Colonic mucosa (tissue), 4 donors: Measurements from ENCODE around the gene HIVEP3. TPM values are rescaled to one million over a fixed set of nuclear protein-coding genes. Genes with fewer than 3 reads are reported as not detected.

Experiments
- DNase-seq: peaks from one replicate; pipeline ENCODE4 v3.0.0-alpha.2; 2020
- H3K27ac ChIP-seq: fragments of 200-600 bp; one replicate; pipeline ENCODE4 v1.8.0; 2021
- H3K27me3 ChIP-seq: fragments of 200-600 bp; one replicate; pipeline ENCODE4 v1.8.0; 2021
- H3K36me3 ChIP-seq: fragments of 200-600 bp; one replicate; pipeline ENCODE4 v1.8.0; 2021
- H3K4me1 ChIP-seq: fragments of 200-600 bp; one replicate; pipeline ENCODE4 v1.8.0; 2021; ENCODE audit warnings: mild to moderate bottlenecking
- H3K4me3 ChIP-seq: fragments of 200-600 bp; one replicate; pipeline ENCODE4 v1.8.0; 2021
- H3K9ac ChIP-seq, 2 donors: one replicate each; pipeline ENCODE4 v1.7.0; 2013; ENCODE audit warnings: control low read depth in 2 of 2, low read depth in 2 of 2, low read length in 2 of 2
- H3K9me3 ChIP-seq: fragments of 200-600 bp; one replicate; pipeline ENCODE4 v1.8.0; 2021
- intact Hi-C: fragments of 100-400 bp; cut with DNase I; formaldehyde crosslinking; loops from one replicate; pipeline ENCODE4 v1.14.1; 2022
- total RNA-seq, 2 donors: library from RNA; stranded (reverse); fragmentation: NEBNext Ultra II Directional in 1 of 2; extraction: Animal tissue kit (Norgen Biotek cat#: 25700) in 1 of 2; gene quantifications; one replicate each; pipeline ENCODE4 v1.2.1, GENCODE V29; 2021
- TF ChIP-seq, protein P1 (sequence below): fragments of 200-600 bp; IDR thresholded peaks from one replicate; pipeline ENCODE4 v1.8.0; 2022; ENCODE audit warnings: antibody characterized with exemption, mild to moderate bottlenecking
- donor health status: healthy.
- donor health status: DM: no; HTN: no; CAD: no.
- donor health status: DM: no; HTN: no; CAD: no.

The HIVEP3 gene
- total RNA-seq, 2 donors from 2014 or later, result 1.9 to 3.3 TPM

DNA sequence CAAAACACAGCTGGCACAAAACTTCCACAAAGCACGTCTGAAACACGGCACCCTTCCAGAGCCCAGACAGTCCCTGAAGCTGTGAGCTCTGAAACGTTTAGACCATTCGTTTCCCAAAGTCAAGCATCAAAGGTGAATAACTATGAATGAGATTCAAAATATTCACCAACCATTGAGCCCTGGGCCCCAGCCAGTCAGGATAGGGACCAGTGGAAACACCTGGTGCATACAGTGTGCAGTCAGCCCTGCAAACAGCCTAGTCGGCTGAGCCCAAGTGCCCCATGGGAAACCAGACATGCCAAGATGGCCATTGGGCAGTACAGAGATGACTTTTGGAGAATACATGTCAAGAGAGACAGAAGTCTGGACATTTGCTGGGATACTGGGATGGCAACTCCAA lies 343.9 kb downstream of the HIVEP3 start:
- Histone ChIP-seq H3K36me3 (no peaks in the 10 kb centered on the region), H3K4me1 (no peaks in the 10 kb centered on the region), H3K27ac (no peak overlapping the region), H3K9ac (no peak overlapping the region), H3K9me3 (no peaks in the 10 kb centered on the region), H3K4me3 (no peak overlapping the region), H3K27me3 (no peaks in the 10 kb centered on the region)
- DNase-seq, result no peak
- intact Hi-C loops, result loop anchor here (10.0 kb wide), 1 partner anchor 220 kb away; no protein-coding TSS in a partner anchor
- TF ChIP-seq, protein P1, sequence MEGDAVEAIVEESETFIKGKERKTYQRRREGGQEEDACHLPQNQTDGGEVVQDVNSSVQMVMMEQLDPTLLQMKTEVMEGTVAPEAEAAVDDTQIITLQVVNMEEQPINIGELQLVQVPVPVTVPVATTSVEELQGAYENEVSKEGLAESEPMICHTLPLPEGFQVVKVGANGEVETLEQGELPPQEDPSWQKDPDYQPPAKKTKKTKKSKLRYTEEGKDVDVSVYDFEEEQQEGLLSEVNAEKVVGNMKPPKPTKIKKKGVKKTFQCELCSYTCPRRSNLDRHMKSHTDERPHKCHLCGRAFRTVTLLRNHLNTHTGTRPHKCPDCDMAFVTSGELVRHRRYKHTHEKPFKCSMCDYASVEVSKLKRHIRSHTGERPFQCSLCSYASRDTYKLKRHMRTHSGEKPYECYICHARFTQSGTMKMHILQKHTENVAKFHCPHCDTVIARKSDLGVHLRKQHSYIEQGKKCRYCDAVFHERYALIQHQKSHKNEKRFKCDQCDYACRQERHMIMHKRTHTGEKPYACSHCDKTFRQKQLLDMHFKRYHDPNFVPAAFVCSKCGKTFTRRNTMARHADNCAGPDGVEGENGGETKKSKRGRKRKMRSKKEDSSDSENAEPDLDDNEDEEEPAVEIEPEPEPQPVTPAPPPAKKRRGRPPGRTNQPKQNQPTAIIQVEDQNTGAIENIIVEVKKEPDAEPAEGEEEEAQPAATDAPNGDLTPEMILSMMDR, result no peak

DNA sequence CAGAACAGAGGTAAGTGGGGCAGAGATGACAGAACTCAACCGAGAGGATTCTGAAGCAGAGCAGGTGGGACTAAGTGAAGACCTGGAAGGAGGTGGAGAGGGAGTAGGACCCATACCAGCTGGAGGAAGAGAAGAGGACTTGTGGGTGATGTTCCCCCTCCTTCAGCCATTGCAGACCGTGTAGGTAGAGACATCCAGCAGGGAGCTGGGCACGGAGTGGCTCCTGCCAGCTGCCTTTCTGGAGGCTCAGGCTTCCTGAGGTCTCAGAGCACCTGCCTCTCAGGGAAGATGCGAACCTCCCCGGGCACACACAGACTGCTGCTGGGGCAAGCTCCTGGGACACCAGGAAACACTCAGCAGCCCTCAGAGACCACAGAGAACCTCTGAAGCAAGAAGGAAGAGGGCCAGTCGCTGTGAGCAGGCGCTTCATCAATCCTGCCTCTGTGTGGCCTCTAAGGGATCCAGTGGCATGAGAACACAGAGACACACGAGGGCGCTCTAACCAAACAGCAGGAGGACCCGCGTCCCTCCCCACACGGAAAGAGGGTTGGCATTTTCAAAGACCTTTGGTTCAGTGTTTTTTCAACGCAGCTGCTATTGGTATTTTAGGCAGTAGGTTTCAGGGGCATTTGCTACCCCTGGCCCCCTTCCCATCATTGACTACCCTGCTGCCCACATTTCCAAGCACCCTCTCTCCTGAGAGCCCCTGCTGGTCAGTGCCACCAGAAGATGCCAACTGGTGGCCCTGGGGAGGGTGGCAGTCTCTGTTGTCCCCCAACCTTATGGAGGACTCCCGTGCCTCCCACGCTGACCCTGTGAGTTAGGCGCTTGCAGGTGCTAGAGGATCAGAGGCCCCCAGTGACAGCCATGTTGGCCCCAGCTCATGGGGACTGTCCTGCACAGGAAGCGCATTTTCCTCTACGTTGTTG lies 344.7 kb downstream of the HIVEP3 start:
- Histone ChIP-seq H3K9me3 (no peaks in the 10 kb centered on the region), H3K4me3 (no peak overlapping the region), H3K36me3 (no peaks in the 10 kb centered on the region), H3K27ac (no peak overlapping the region), H3K9ac (no peak overlapping the region), H3K4me1 (no peaks in the 10 kb centered on the region), H3K27me3 (no peaks in the 10 kb centered on the region)
- intact Hi-C loops, result loop anchor here (10.0 kb wide), 1 partner anchor 221 kb away; no protein-coding TSS in a partner anchor
- TF ChIP-seq, protein P1, result peak; percentile 68
- DNase-seq, result peak; percentile 81

- H3K27me3 ChIP-seq, result no peaks in the 10 kb centered on the region
- no peak overlapping the region for H3K4me3 ChIP-seq
- no peak overlapping the region for H3K27ac ChIP-seq
- no peaks in the 10 kb centered on the region for H3K4me1 ChIP-seq
- no peaks in the 10 kb centered on the region for H3K9me3 ChIP-seq
- no peak for DNase-seq
- H3K9ac ChIP-seq, result no peak overlapping the region
- TF ChIP-seq, protein P1, result no peak
- no peaks in the 10 kb centered on the region for H3K36me3 ChIP-seq
- intact Hi-C loops, result loop anchor here (10.0 kb wide), 1 partner anchor 222 kb away; no protein-coding TSS in a partner anchor
These were observed 345.5 kb downstream of the HIVEP3 start for GRCh38 chr1:41573194-41573593.

DNA sequence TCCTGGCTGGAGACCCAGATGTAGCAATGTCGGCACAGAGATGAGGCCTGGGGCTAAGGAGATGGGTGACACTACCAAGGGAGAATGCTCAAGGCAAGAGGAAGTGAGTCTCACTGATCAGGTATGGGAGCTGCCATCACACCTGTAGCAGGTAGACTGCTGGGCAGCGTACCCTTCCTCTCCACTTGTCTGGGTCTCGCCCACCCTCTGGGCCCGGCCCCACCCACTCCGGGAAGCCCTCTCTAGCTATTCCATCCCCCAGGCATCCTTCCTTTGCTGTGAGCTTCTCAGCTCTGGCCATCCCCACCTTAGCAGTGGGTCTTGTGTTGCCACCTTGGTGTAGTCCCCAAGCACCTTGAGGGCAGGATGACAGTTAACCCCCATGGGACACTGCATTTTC lies 346.5 kb downstream of the HIVEP3 start:
- no peak for DNase-seq
- Histone ChIP-seq H3K27me3 (no peaks in the 10 kb centered on the region), H3K36me3 (no peaks in the 10 kb centered on the region), H3K27ac (no peak overlapping the region), H3K4me1 (no peaks in the 10 kb centered on the region), H3K9ac (no peak overlapping the region), H3K4me3 (no peak overlapping the region), H3K9me3 (no peaks in the 10 kb centered on the region)
- intact Hi-C loops, result loop anchor here (10.0 kb wide), 1 partner anchor 223 kb away; no protein-coding TSS in a partner anchor
- TF ChIP-seq, protein P1, result no peak

DNA sequence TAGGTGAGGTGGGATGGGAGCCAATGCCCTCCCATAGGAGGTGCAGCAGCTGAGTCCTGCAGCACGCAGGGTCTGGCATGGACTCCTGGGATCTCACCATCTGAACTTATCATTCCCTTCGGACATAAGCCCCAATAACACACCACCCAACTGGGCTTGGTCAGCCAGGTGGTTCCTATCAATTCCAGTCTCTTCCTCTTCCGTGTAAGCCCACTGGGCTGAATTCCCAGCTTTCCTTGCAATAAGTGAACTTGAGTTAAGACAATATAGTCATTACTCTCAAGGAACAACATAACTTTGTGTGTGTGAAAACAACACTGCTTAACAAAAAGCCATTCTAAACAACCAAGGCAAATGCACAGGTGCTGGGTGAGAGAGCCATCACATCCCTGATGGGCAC lies 347.7 kb downstream of the HIVEP3 start:
- Histone ChIP-seq H3K36me3 (no peaks in the 10 kb centered on the region), H3K4me3 (no peak overlapping the region), H3K27me3 (no peaks in the 10 kb centered on the region), H3K9me3 (no peaks in the 10 kb centered on the region), H3K27ac (no peak overlapping the region), H3K9ac (no peak overlapping the region), H3K4me1 (no peaks in the 10 kb centered on the region)
- TF ChIP-seq, protein P1, result no peak
- DNase-seq, result no peak
- intact Hi-C loops, result loop anchor here (10.0 kb wide), 1 partner anchor 224 kb away; no protein-coding TSS in a partner anchor
